Neural progenitor cell (in vitro differentiated cells): Measurements from ENCODE around the gene WIPF2.
"Not testable (repeated sequence)": the region's sequence is repeated elsewhere in the genome, so short reads cannot be mapped to it uniquely, and the experiment has no call there.

ENCODE experiments used
- CTCF ChIP-seq: fragments of 200-600 bp; sonication (generic); IDR thresholded peaks from 2 replicates; pipeline ENCODE4 v1.5.1; 2017; ENCODE audit warnings: antibody characterized with exemption, mild to moderate bottlenecking
- EZH2 ChIP-seq: fragments of 200-600 bp; sonication (generic); IDR thresholded peaks from 2 replicates; pipeline ENCODE4 v1.6.1; 2017; ENCODE audit warnings: antibody characterized with exemption, mild to moderate bottlenecking, moderate library complexity
- EZH2phosphoT487 ChIP-seq: fragments of 200-600 bp; sonication (generic); IDR thresholded peaks from 2 replicates; pipeline ENCODE4 v1.6.1; 2017; ENCODE audit warnings: antibody characterized with exemption

GRCh38 chr17:40229146-40229545 lies 10.0 kb downstream of the WIPF2 start:
- not testable (repeated sequence) for TF ChIP-seq EZH2, CTCF, EZH2phosphoT487
